ENCODE data around the gene RAC2.

Gene RAC2

DNA sequence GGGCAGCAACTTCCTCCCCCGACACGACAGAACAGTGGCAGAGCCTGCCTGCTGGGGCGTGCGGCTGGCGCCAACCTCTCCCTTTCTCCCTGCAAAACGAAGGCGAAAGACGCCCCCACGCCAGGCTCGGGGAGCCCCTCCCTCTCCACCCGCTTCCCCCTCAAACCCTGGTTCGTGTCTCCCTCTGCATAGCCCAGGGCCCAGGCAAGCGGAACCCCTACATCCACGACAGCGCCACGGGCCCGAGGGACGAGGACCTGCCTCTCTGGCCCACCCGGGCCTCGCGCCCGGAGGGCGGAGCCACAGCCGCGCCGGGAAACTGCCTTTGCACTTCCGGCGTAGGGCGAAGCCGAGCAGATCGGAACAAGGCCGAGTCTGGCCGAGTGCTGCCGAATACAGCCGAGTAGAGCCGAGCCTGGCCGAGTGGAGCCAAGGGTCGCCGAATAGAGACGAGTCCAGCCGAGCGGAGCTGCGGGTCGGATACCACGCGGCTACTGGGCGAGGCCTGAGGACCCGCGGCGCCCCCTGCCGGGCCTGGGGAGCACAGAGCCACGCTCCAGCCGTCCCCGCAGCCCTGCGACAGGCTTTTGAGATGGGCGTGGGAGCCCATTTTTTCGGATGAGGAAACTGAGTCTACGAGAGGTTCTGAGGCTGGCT lies 44.8 kb downstream of the RAC2 start:
- TF ChIP-seq, protein P1, sequence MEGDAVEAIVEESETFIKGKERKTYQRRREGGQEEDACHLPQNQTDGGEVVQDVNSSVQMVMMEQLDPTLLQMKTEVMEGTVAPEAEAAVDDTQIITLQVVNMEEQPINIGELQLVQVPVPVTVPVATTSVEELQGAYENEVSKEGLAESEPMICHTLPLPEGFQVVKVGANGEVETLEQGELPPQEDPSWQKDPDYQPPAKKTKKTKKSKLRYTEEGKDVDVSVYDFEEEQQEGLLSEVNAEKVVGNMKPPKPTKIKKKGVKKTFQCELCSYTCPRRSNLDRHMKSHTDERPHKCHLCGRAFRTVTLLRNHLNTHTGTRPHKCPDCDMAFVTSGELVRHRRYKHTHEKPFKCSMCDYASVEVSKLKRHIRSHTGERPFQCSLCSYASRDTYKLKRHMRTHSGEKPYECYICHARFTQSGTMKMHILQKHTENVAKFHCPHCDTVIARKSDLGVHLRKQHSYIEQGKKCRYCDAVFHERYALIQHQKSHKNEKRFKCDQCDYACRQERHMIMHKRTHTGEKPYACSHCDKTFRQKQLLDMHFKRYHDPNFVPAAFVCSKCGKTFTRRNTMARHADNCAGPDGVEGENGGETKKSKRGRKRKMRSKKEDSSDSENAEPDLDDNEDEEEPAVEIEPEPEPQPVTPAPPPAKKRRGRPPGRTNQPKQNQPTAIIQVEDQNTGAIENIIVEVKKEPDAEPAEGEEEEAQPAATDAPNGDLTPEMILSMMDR (IDR thresholded peaks at IDR 0.05; ENCODE audit: low read depth, low read length), result peak; percentile 95
- DNase-seq (ENCODE audit: extremely low read depth, low read depth), result peak; percentile 95

DNA sequence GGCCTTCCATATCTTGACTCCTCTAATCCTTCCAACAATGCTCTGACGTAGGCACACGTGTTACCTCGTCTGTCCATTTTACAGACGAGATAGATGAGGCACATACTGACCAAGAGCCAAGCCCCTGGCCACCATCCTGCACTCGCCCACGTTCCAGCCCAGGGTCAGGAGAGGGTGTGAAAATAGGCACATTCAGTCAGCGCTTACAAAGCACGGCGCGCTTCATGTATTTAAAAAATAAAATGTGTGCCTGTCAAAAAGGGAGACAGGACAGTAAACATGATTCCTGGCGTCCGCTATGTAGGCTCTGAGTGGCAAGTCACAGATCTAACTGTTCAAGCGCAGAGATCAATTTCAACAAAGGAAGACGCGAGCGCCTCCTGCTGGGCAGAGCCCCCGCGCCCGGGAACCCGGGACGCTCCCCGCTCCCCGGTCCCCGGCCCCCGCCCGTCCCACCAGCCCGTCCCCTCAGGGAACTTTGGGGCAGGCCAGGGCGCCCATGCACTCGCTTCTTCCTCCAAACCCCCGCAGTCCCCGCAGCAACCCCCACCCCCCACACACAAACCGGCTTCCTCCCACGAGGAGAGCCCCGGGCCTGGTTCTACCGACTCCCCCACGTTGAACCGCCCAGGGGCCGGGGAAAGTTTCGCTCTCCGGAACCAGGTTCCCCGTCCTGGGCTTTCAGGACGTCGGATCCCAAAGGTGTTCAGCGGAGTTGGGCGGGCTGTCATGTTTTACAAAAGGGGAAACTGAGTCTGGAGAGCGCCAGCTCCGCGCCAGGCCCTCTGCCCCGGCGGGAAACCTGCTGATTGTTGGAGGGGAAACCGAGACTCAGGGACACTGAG lies 45.6 kb downstream of the RAC2 start:
- DNase-seq (ENCODE audit: extremely low read depth, low read depth), result no peak
- TF ChIP-seq, protein P1 (IDR thresholded peaks at IDR 0.05; ENCODE audit: low read depth, low read length), result peak; percentile 73

DNA sequence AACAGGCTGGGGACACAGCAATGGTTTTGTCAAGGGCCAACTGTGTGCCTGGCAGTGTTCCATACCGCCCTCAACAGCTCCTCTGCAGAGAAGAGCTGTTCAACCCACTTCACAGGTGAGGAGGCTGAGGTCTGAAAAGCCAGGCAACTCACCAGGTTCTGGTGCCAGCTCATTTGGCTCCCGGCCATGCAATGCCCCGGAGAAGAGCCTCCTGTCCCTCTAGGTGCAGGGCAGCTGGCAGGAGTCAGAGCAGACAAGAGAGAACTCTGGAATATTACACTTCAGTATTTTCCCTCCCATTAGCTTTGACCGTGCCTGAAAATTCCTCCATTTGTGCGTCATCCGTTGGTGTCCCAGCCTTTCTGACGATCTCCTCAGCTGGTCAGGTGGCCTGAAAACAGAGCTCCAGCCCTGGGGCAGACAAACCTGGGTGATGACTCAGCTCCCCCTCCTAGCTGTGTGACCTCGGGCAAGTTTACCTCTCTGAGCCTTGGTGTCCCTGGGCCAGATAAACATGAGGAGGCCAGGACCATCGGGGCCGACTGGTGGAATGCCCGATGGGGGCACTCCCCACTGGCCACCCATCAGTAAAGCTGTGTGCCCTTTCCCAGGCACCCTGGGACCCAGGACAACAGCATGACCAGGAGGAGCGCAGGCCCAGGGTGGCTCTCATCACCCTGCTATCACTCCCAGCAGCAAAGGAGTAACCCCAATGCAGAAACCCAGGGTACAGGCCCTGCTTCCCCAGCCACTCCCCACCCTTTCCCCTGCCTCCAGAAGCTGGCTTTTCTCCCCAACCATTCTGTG lies 46.4 kb downstream of the RAC2 start:
- no peak for DNase-seq (ENCODE audit: extremely low read depth, low read depth)
- TF ChIP-seq, protein P1 (IDR thresholded peaks at IDR 0.05; ENCODE audit: low read depth, low read length), result no peak

DNA sequence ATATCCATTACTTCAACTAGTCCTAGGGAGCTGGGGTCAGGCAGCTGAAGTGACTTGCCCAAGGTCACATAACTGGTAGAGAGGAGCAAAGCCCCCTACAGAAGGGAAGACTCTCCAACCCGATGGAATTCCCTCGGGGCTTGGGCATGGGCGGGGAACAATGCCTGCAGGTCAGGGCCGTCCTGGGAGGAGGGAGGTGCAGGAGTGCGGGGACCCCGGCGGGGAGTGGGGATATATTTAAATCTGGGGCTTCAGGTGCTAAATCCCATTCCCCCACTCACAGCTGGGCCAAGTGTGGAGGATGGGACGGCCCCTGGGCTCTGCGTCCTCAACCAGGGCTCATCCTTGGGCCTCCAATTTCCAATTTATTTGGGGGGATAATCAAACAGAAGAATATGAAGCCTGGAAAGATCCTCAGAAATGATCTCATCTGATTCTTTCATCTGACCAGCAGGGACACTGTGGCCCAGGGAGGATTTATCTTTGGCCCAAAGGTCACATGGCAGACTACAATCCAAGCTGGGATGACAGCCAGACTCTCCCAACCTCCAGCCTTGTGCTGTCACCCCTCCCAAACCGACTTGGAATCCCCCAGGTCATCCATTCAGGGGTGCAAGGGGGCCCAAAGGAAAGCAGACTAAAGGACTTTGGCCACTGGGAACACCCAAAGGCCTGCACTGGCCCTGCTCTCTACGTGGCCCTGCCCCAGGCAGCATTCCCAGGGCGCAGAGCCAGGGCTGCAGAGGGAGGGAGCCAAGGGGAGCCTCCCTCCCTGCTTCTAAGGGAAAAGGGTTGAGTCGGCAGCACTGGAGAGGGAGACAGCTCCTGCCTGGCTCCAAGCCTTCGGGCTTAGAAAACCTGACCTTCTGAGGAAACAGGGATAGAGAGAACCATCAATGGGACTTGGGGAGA lies 47.3 kb downstream of the RAC2 start:
- TF ChIP-seq, protein P1 (IDR thresholded peaks at IDR 0.05; ENCODE audit: low read depth, low read length), result peak; percentile 13
- peak; percentile 73 for DNase-seq (ENCODE audit: extremely low read depth, low read depth)

DNA sequence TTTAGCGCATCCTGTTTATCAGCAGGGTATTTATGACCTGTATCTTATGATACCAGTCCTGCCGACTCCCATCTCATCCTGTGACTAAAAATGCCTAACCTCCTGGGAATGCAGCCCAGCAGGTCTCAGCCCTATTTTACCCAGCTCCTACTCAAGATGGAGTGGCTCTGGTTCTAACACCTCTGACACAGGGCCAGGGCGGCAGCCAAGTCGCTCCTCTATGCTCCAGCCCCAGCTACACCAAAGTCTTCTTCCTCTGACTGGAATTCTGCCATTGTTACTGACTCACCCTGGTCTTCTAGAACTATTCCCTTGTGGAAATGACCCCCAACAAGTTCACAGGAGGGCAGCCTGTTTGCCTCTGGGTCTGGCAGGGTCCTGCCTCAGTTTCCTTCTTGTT lies 48.1 kb downstream of the RAC2 start:
- TF ChIP-seq, protein P1 (IDR thresholded peaks at IDR 0.05; ENCODE audit: low read depth, low read length), result no peak
- DNase-seq (ENCODE audit: extremely low read depth, low read depth), result no peak

DNA sequence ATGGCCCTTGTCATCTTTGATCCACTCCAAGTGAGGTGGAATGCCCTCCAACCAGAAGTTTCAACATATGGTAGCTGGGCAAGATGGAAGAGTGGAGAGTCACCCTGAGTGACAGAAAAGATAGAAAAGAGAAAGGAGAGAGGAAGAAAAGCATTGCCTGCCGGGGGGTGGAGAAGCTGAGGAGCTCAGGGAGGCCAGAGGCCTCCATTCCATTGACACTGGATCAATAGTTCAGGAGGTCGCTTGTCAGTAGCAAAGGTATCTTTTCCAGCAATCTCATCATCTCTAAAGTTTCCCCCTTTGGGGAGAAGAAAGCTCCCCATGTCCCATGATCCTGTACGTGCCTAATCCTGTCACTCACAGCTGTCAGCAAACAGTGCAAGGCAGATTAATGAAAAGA lies 49.3 kb downstream of the RAC2 start:
- TF ChIP-seq, protein P1 (IDR thresholded peaks at IDR 0.05; ENCODE audit: low read depth, low read length), result no peak

More for the DNA sequence above, 49.3 kb downstream of the RAC2 start:
- DNase-seq (ENCODE audit: extremely low read depth, low read depth), result no peak

Data from AG09319 (cell line).